HAP-1 (cell line): Measurements from ENCODE around the gene SATB1.

Source experiments
- DNase-seq, 2 experiments: peaks; one replicate each; pipeline ENCODE4 v3.0.0-alpha.2; 2016 to 2020; ENCODE audit warnings: low spot score in 2 of 2
- H3K27me3 ChIP-seq: fragments of 250-450 bp; sonication (Bioruptor Pico); 2 replicates; pipeline ENCODE4 v1.5.1; 2020; ENCODE audit warnings: low read depth, mild to moderate bottlenecking, moderate library complexity
- H3K36me3 ChIP-seq: fragments of 250-450 bp; sonication (Bioruptor Pico); replicated peaks from 2 replicates; pipeline ENCODE4 v1.5.1; 2020; ENCODE audit warnings: mild to moderate bottlenecking
- H3K4me1 ChIP-seq: fragments of 250-450 bp; sonication (Bioruptor Pico); 2 replicates; pipeline ENCODE4 v1.5.1; 2020; ENCODE audit warnings: mild to moderate bottlenecking
- H3K4me3 ChIP-seq: fragments of 250-450 bp; sonication (Bioruptor Pico); 2 replicates; pipeline ENCODE4 v1.5.1; 2020; ENCODE audit warnings: mild to moderate bottlenecking, moderate library complexity
- H3K9me3 ChIP-seq: fragments of 250-450 bp; sonication (Bioruptor Pico); 2 replicates; pipeline ENCODE4 v1.5.1; 2020; ENCODE audit warnings: mild to moderate bottlenecking, moderate library complexity
- in situ Hi-C: fragments of 300-500 bp; cut with MboI; formaldehyde crosslinking; loops from 3 replicates; pipeline ENCODE4 v1.14.3; 2020; ENCODE audit warnings: low sequenced_read_pairs, inconsistent platforms, mixed read lengths

Gene SATB1

GRCh38 chr3:18442756-18443664 is 17.9 kb upstream of the SATB1 start:
- peak overlapping the region; percentile 57 for H3K4me3 ChIP-seq
- H3K27me3 ChIP-seq, result no peaks in the 10 kb centered on the region
- DNase-seq, result peak in 1 of 2 experiments; percentile 30
- no peaks in the 10 kb centered on the region for H3K9me3 ChIP-seq
- in situ Hi-C loops, result no loop called here
- H3K36me3 ChIP-seq, result peaks cover 4% of the 10 kb centered on the region; the same call in 1 of the 2 replicates
- peaks cover 39% of the 10 kb centered on the region for H3K4me1 ChIP-seq

- no peak overlapping the region for H3K4me3 ChIP-seq
- no peaks in the 10 kb centered on the region for H3K9me3 ChIP-seq
- in situ Hi-C loops, result no loop called here
- H3K27me3 ChIP-seq, result no peaks in the 10 kb centered on the region
- H3K4me1 ChIP-seq, result peaks cover 35% of the 10 kb centered on the region
- H3K36me3 ChIP-seq, result no peaks in the 10 kb centered on the region
- no peak for DNase-seq
These were observed 16.4 kb upstream of the SATB1 start for GRCh38 chr3:18441551-18441950.

- H3K27me3 ChIP-seq, result no peaks in the 10 kb centered on the region
- in situ Hi-C loops, result no loop called here
- no peak for DNase-seq
These were observed 15.1 kb upstream of the SATB1 start for GRCh38 chr3:18440066-18440722.

GRCh38 chr3:18439281-18439680 is 14.1 kb upstream of the SATB1 start:
- no peaks in the 10 kb centered on the region for H3K36me3 ChIP-seq
- no peak overlapping the region for H3K4me3 ChIP-seq
- H3K4me1 ChIP-seq, result peaks cover 36% of the 10 kb centered on the region
- DNase-seq, result no peak
- in situ Hi-C loops, result no loop called here
- H3K27me3 ChIP-seq, result no peaks in the 10 kb centered on the region
- H3K9me3 ChIP-seq, result no peaks in the 10 kb centered on the region

More at GRCh38 chr3:18440066-18440722, 15.1 kb upstream of the SATB1 start:
- H3K4me1 ChIP-seq, result peaks cover 36% of the 10 kb centered on the region
- no peak overlapping the region for H3K4me3 ChIP-seq
- no peaks in the 10 kb centered on the region for H3K36me3 ChIP-seq
- H3K9me3 ChIP-seq, result no peaks in the 10 kb centered on the region

GRCh38 chr3:18438586-18438985 is 13.4 kb upstream of the SATB1 start:
- DNase-seq, result no peak
- H3K9me3 ChIP-seq, result no peaks in the 10 kb centered on the region
- in situ Hi-C loops, result no loop called here

GRCh38 chr3:18436213-18436612 is 11.1 kb upstream of the SATB1 start:
- no peaks in the 10 kb centered on the region for H3K9me3 ChIP-seq
- H3K4me3 ChIP-seq, result no peak overlapping the region
- in situ Hi-C loops, result no loop called here
- no peaks in the 10 kb centered on the region for H3K27me3 ChIP-seq
- H3K36me3 ChIP-seq, result no peaks in the 10 kb centered on the region
- peaks cover 21% of the 10 kb centered on the region for H3K4me1 ChIP-seq
- no peak for DNase-seq

More at GRCh38 chr3:18438586-18438985, 13.4 kb upstream of the SATB1 start:
- H3K36me3 ChIP-seq, result no peaks in the 10 kb centered on the region
- no peaks in the 10 kb centered on the region for H3K27me3 ChIP-seq
- H3K4me1 ChIP-seq, result peaks cover 36% of the 10 kb centered on the region
- H3K4me3 ChIP-seq, result no peak overlapping the region

GRCh38 chr3:18434711-18435110 is 9.6 kb upstream of the SATB1 start:
- H3K27me3 ChIP-seq, result no peaks in the 10 kb centered on the region
- DNase-seq, result no peak
- no peak overlapping the region for H3K4me3 ChIP-seq
- no peaks in the 10 kb centered on the region for H3K9me3 ChIP-seq
- in situ Hi-C loops, result no loop called here
- no peaks in the 10 kb centered on the region for H3K36me3 ChIP-seq
- H3K4me1 ChIP-seq, result peaks cover 10% of the 10 kb centered on the region

- in situ Hi-C loops, result no loop called here
- Histone ChIP-seq H3K4me3 (no peak overlapping the region), H3K9me3 (no peaks in the 10 kb centered on the region), H3K4me1 (peaks cover 12% of the 10 kb centered on the region), H3K27me3 (no peaks in the 10 kb centered on the region), H3K36me3 (no peaks in the 10 kb centered on the region)
- DNase-seq, result no peak
These were observed 7.6 kb upstream of the SATB1 start for GRCh38 chr3:18432752-18433151.

GRCh38 chr3:18431266-18431665 is 6.1 kb upstream of the SATB1 start:
- H3K9me3 ChIP-seq, result no peaks in the 10 kb centered on the region
- no peaks in the 10 kb centered on the region for H3K27me3 ChIP-seq
- no peak overlapping the region for H3K4me3 ChIP-seq
- no peaks in the 10 kb centered on the region for H3K36me3 ChIP-seq
- no peak for DNase-seq
- peaks cover 27% of the 10 kb centered on the region for H3K4me1 ChIP-seq
- in situ Hi-C loops, result no loop called here

GRCh38 chr3:18428991-18429745 is 4.0 kb upstream of the SATB1 start:
- Histone ChIP-seq H3K27me3 (no peaks in the 10 kb centered on the region), H3K36me3 (no peaks in the 10 kb centered on the region), H3K4me3 (no peak overlapping the region), H3K9me3 (no peaks in the 10 kb centered on the region), H3K4me1 (peaks cover 24% of the 10 kb centered on the region)
- in situ Hi-C loops, result no loop called here
- DNase-seq, result no peak

GRCh38 chr3:18428036-18428435 is 2.9 kb upstream of the SATB1 start:
- DNase-seq, result no peak
- in situ Hi-C loops, result no loop called here
- H3K4me3 ChIP-seq, result no peak overlapping the region
- H3K27me3 ChIP-seq, result no peaks in the 10 kb centered on the region
- no peaks in the 10 kb centered on the region for H3K9me3 ChIP-seq
- H3K36me3 ChIP-seq, result no peaks in the 10 kb centered on the region
- H3K4me1 ChIP-seq, result peaks cover 26% of the 10 kb centered on the region

- in situ Hi-C loops, result no loop called here
- no peaks in the 10 kb centered on the region for H3K36me3 ChIP-seq
- H3K27me3 ChIP-seq, result no peaks in the 10 kb centered on the region
- DNase-seq, result no peak
- peak overlapping the region; percentile 64; the same call in 1 of the 2 replicates for H3K4me3 ChIP-seq
- H3K9me3 ChIP-seq, result no peaks in the 10 kb centered on the region
- H3K4me1 ChIP-seq, result peaks cover 38% of the 10 kb centered on the region
These were observed 1.6 kb upstream of the SATB1 start for GRCh38 chr3:18426597-18427193.

GRCh38 chr3:18425641-18426257 is 610 bp upstream of the SATB1 start:
- peak; percentile 51 to 73 for DNase-seq
- Histone ChIP-seq H3K36me3 (peaks cover under 1% of the 10 kb centered on the region), H3K4me3 (peak overlapping the region; percentile 64), H3K4me1 (peaks cover 38% of the 10 kb centered on the region), H3K27me3 (no peaks in the 10 kb centered on the region), H3K9me3 (no peaks in the 10 kb centered on the region)
- in situ Hi-C loops, result no loop called here
